H9 (cell line): ENCODE results near the gene FBXO27. TPM values are rescaled to one million over a fixed set of nuclear protein-coding genes. Genes with fewer than 3 reads are reported as not detected.

Experiments used
- DNase-seq: peaks from one replicate; pipeline ENCODE4 v3.0.0-alpha.2; 2017
- H2AFZ ChIP-seq: one replicate; pipeline ENCODE4 v1.6.1; 2013; ENCODE audit warnings: mild to moderate bottlenecking, low read length, control low read depth, moderate library complexity
- H2AK5ac ChIP-seq: 2 replicates; pipeline ENCODE4 v1.6.1; 2013; ENCODE audit warnings: low read length, control low read depth, mixed read lengths; ENCODE audit not compliant: insufficient read length
- H2BK120ac ChIP-seq: one replicate; pipeline ENCODE4 v1.6.1; 2013; ENCODE audit warnings: low read depth, mild to moderate bottlenecking, low read length, control low read depth, inconsistent platforms; ENCODE audit not compliant: poor library complexity, severe bottlenecking
- H2BK12ac ChIP-seq: 2 replicates; pipeline ENCODE4 v1.6.1; 2013; ENCODE audit warnings: low read length, control low read depth, mixed read lengths, low read depth; ENCODE audit not compliant: insufficient read length
- H2BK15ac ChIP-seq: 2 replicates; pipeline ENCODE4 v1.6.1; 2013; ENCODE audit warnings: low read depth, low read length, control low read depth
- H2BK20ac ChIP-seq: one replicate; pipeline ENCODE4 v1.6.1; 2013; ENCODE audit warnings: low read depth, mild to moderate bottlenecking, low read length, control low read depth, inconsistent platforms; ENCODE audit not compliant: poor library complexity, severe bottlenecking
- H2BK5ac ChIP-seq: 2 replicates; pipeline ENCODE4 v1.6.1; 2013; ENCODE audit warnings: low read length, control low read depth, mixed read lengths; ENCODE audit not compliant: insufficient read length
- H3K14ac ChIP-seq: 2 replicates; pipeline ENCODE4 v1.6.1; 2013; ENCODE audit warnings: low read length, control low read depth; ENCODE audit not compliant: insufficient read depth
- H3K18ac ChIP-seq: 2 replicates; pipeline ENCODE4 v1.6.1; 2013; ENCODE audit warnings: low read depth, mild to moderate bottlenecking, mixed read lengths, low read length, control low read depth; ENCODE audit not compliant: insufficient read length
- H3K23ac ChIP-seq: 2 replicates; pipeline ENCODE4 v1.6.1; 2013; ENCODE audit warnings: low read length, control low read depth, mixed read lengths, low read depth; ENCODE audit not compliant: insufficient read length
- H3K23me2 ChIP-seq: 2 replicates; pipeline ENCODE4 v1.6.1; 2013; ENCODE audit warnings: low read depth, mild to moderate bottlenecking, mixed read lengths, low read length, control low read depth; ENCODE audit not compliant: insufficient read length, poor library complexity, severe bottlenecking
- H3K27ac ChIP-seq: 2 replicates; pipeline ENCODE4 v1.5.1; 2013; ENCODE audit warnings: low read length, control low read depth, mixed read lengths, low read depth; ENCODE audit not compliant: insufficient read length
- H3K27me3 ChIP-seq: 2 replicates; pipeline ENCODE4 v1.6.1; 2013; ENCODE audit warnings: low read length, control low read depth, inconsistent platforms; ENCODE audit not compliant: insufficient read depth
- H3K4ac ChIP-seq: 2 replicates; pipeline ENCODE4 v1.6.1; 2013; ENCODE audit warnings: low read depth, mild to moderate bottlenecking, control low read depth, inconsistent platforms, low read length, moderate library complexity
- H3K4me1 ChIP-seq: 2 replicates; pipeline ENCODE4 v1.6.1; 2013; ENCODE audit warnings: low read length, control low read depth, inconsistent platforms; ENCODE audit not compliant: insufficient read depth
- H3K4me2 ChIP-seq: 2 replicates; pipeline ENCODE4 v1.6.1; 2013; ENCODE audit warnings: low read length, control low read depth, mixed read lengths; ENCODE audit not compliant: insufficient read length, insufficient read depth
- H3K56ac ChIP-seq: 2 replicates; pipeline ENCODE4 v1.6.1; 2013; ENCODE audit warnings: low read depth, mild to moderate bottlenecking, mixed read lengths, low read length, control low read depth; ENCODE audit not compliant: insufficient read length
- H3K79me1 ChIP-seq: 2 replicates; pipeline ENCODE4 v1.6.1; 2013; ENCODE audit warnings: low read depth, mild to moderate bottlenecking, moderate library complexity, low read length, control low read depth, inconsistent platforms; ENCODE audit not compliant: insufficient read depth, poor library complexity, severe bottlenecking
- H3K79me2 ChIP-seq: 2 replicates; pipeline ENCODE4 v1.6.1; 2013; ENCODE audit warnings: low read length, control low read depth, inconsistent platforms; ENCODE audit not compliant: insufficient read depth
- H3K9ac ChIP-seq: 2 replicates; pipeline ENCODE4 v1.6.1; 2013; ENCODE audit warnings: low read length, control low read depth, mixed read lengths; ENCODE audit not compliant: insufficient read length; ENCODE audit errors: extremely low read depth
- H3K9me3 ChIP-seq: one replicate; pipeline ENCODE4 v1.6.1; 2013; ENCODE audit warnings: low read depth, low read length, inconsistent platforms; ENCODE audit not compliant: control insufficient read depth
- H3T11ph ChIP-seq: one replicate; pipeline ENCODE4 v1.6.1; 2013; ENCODE audit warnings: mild to moderate bottlenecking, low read length, control low read depth, inconsistent platforms
- H4K20me1 ChIP-seq: one replicate; pipeline ENCODE4 v1.6.1; 2013; ENCODE audit not compliant: control insufficient read depth, insufficient read length, insufficient read depth
- H4K5ac ChIP-seq: 2 replicates; pipeline ENCODE4 v1.6.1; 2013; ENCODE audit warnings: low read depth, mild to moderate bottlenecking, mixed read lengths, low read length, control low read depth; ENCODE audit not compliant: insufficient read length
- H4K8ac ChIP-seq: replicated peaks from 2 replicates; pipeline ENCODE4 v1.6.1; 2013; ENCODE audit warnings: low read length, control low read depth, mixed read lengths, low read depth; ENCODE audit not compliant: insufficient read length
- H4K91ac ChIP-seq: 2 replicates; pipeline ENCODE4 v1.6.1; 2013; ENCODE audit warnings: low read depth, mild to moderate bottlenecking, moderate library complexity, mixed read lengths, low read length, control low read depth; ENCODE audit not compliant: insufficient read length
- H3K27ac Mint-ChIP-seq, 3 experiments: 2 replicates in 2 of 3; 3 replicates in 1 of 3; pipeline ENCODE4 v1.8.0; 2020 to 2021; ENCODE audit warnings: mixed read lengths in 3 of 3, mild to moderate bottlenecking in 1 of 3, moderate library complexity in 1 of 3
- H3K27me3 Mint-ChIP-seq: 2 replicates; pipeline ENCODE4 v1.8.0; 2021; ENCODE audit warnings: low read depth, mild to moderate bottlenecking, moderate library complexity, mixed read lengths
- H3K36me3 Mint-ChIP-seq, 3 experiments: 2 replicates in 2 of 3; 3 replicates in 1 of 3; pipeline ENCODE4 v1.8.0; 2020 to 2021; ENCODE audit warnings: low read depth in 3 of 3, mixed read lengths in 3 of 3; ENCODE audit not compliant: insufficient read depth in 1 of 3
- H3K4me1 Mint-ChIP-seq, 2 experiments: 2 replicates each; pipeline ENCODE4 v1.8.0; 2020; ENCODE audit warnings: mixed read lengths in 2 of 2
- H3K4me3 Mint-ChIP-seq, 2 experiments: 2 replicates in 1 of 2; 3 replicates in 1 of 2; pipeline ENCODE4 v1.8.0; 2020 to 2021; ENCODE audit warnings: mild to moderate bottlenecking in 2 of 2, mixed read lengths in 2 of 2, moderate library complexity in 1 of 2
- H3K9me3 Mint-ChIP-seq, 2 experiments: 2 replicates in 1 of 2; 3 replicates in 1 of 2; pipeline ENCODE4 v1.8.0; 2020; ENCODE audit warnings: mild to moderate bottlenecking in 2 of 2, mixed read lengths in 2 of 2, moderate library complexity in 1 of 2
- CTCF ChIP-seq: fragments of 200-600 bp; sonication (generic); conservative IDR thresholded peaks from 3 replicates; pipeline ENCODE4 v1.8.0; 2021; ENCODE audit warnings: antibody characterized with exemption, mild to moderate bottlenecking
- WGBS: extraction: QIAGEN DNeasy Blood & Tissue Kit; methylation state at CpG from one replicate; pipeline ENCODE4 v1.1.7; 2013; ENCODE audit warnings: missing lambda C conversion rate, low lambda C conversion rate, mixed read lengths; ENCODE audit not compliant: insufficient read length; ENCODE audit errors: extremely low coverage; 5-methylcytosine and 5-hydroxymethylcytosine counted together
- total RNA-seq: library from RNA; stranded (reverse); gene quantifications from 2 replicates; pipeline ENCODE4 v1.2.1, GENCODE V29; 2021

The FBXO27 gene
- total RNA-seq, 1 experiment from 2014 or later: 14.5 TPM

DNA sequence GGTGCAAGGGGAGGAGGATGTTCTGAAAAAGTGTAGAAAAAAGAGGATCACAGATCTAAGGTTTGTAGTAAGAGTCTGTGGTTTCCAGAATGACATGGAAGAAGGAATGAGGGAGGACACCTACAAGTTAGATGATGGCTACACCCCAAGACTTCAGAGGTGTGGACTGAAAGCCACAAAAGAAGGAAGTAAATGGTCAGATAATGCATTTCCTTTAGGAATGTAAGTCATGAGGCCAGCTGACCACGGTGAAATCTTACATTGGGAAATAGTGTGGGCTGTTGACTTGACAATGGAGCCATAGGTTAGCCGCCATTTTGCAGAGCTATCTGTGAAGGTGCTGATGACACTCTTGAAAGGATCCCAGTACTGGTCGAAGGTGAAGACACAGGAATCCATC, 25.3 kb upstream of the FBXO27 start:
- Histone ChIP-seq H4K8ac (no peak overlapping the region), H4K91ac (no peak overlapping the region), H2AK5ac (no peak overlapping the region), H3K4me2 (no peak overlapping the region), H3K4me1 (no peaks in the 10 kb centered on the region), H2BK120ac (no peak overlapping the region), H2BK12ac (no peak overlapping the region), H4K5ac (no peak overlapping the region), H2BK15ac (no peak overlapping the region), H3K23me2 (no peaks in the 10 kb centered on the region), H4K20me1 (no peaks in the 10 kb centered on the region), H3K9ac (no peak overlapping the region), H3K4ac (no peak overlapping the region), H2BK20ac (no peak overlapping the region), H3K79me1 (no peaks in the 10 kb centered on the region), H3K9me3 (no peaks in the 10 kb centered on the region), H3K79me2 (no peaks in the 10 kb centered on the region), H2BK5ac (no peak overlapping the region), H3K14ac (no peak overlapping the region), H3K23ac (no peak overlapping the region), H3K27ac (no peak overlapping the region), H2AFZ (no peak overlapping the region), H3K27me3 (no peaks in the 10 kb centered on the region), H3K56ac (no peak overlapping the region), H3T11ph (no peak overlapping the region), H3K18ac (no peak overlapping the region)
- no peak for TF ChIP-seq CTCF
- Mint-ChIP-seq H3K9me3 (peaks cover 0 to 6% of the 10 kb centered on the region in 2 experiments; a peak in 3 of 5 replicates), H3K4me3 (no peak overlapping the region), H3K27me3 (peaks cover 8% of the 10 kb centered on the region), H3K27ac (no peak overlapping the region), H3K36me3 (no peaks in the 10 kb centered on the region; a peak in 1 of 7 replicates), H3K4me1 (no peaks in the 10 kb centered on the region)
- DNase-seq: no peak
- WGBS: no CpG with 5 or more reads among the region's 3 CpGs
